CD4-positive, CD25-positive, alpha-beta regulatory T cell (primary cell): ENCODE data around the gene ANKRD63. TPM values are rescaled to one million over a fixed set of nuclear protein-coding genes. Genes with fewer than 3 reads are reported as not detected.

Source experiments
- polyA plus RNA-seq, 4 donors: library from polyadenylated mRNA; unstranded; fragments of 300-500 nt; fragmentation: Illumina TruSeq; gene quantifications; one replicate each; pipeline ENCODE4 v1.2.3, GENCODE V29; 2021
- total RNA-seq: library from RNA; stranded (reverse); gene quantifications from one replicate; pipeline ENCODE4 v1.2.3, GENCODE V29; 2022

Gene ANKRD63
- total and polyA plus RNA-seq, 5 donors from 2014 or later, result 0.35 TPM; not detected in 4

Other genes with a start within 250 kb of the ANKRD63 start
- 128 TPM for gene SRP14, start 243.9 kb downstream of the ANKRD63 start, total RNA-seq
- 100 to 1,000 TPM; 800 to 928 (median 868) TPM for gene SRP14, start 243.9 kb downstream of the ANKRD63 start, polyA plus RNA-seq
- gene BMF, start 174.2 kb downstream of the ANKRD63 start, total RNA-seq, result 8.2 TPM
- gene BMF, start 174.2 kb downstream of the ANKRD63 start, polyA plus RNA-seq, result 1 to 10 TPM in 2 of 4 donors, under 1 TPM in 2; 0.86 to 1.5 (median 1.2) TPM
- 4.8 TPM for gene BUB1B, start 122.0 kb downstream of the ANKRD63 start, total RNA-seq
- gene BUB1B, start 122.0 kb downstream of the ANKRD63 start, polyA plus RNA-seq, result 1 to 10 TPM in 1 of 4 donors, under 1 TPM in 2, not detected in 1; 0.37 to 2.2 (median 0.86) TPM
- gene PAK6, start 44.0 kb downstream of the ANKRD63 start, total RNA-seq, result not detected
- not detected for gene PAK6, start 44.0 kb downstream of the ANKRD63 start, polyA plus RNA-seq
- gene PLCB2, start 24.9 kb upstream of the ANKRD63 start, total RNA-seq, result 305 TPM
- 10 to 100 TPM; 17.3 to 24.6 (median 19.8) TPM for gene PLCB2, start 24.9 kb upstream of the ANKRD63 start, polyA plus RNA-seq
- 10.0 TPM for gene INAFM2, start 40.6 kb upstream of the ANKRD63 start, total RNA-seq
- 1 to 10 TPM in 3 of 4 donors, under 1 TPM in 1; 0.67 to 2.2 (median 1.7) TPM for gene INAFM2, start 40.6 kb upstream of the ANKRD63 start, polyA plus RNA-seq
- 3.7 TPM for gene CCDC9B, start 57.9 kb upstream of the ANKRD63 start, total RNA-seq
- under 1 TPM in 1 of 4 donors, not detected in 3; 0.10 TPM for gene CCDC9B, start 57.9 kb upstream of the ANKRD63 start, polyA plus RNA-seq
- not detected for gene PHGR1, start 68.0 kb upstream of the ANKRD63 start, total RNA-seq
- gene PHGR1, start 68.0 kb upstream of the ANKRD63 start, polyA plus RNA-seq, result not detected
- 0.22 TPM for gene DISP2, start 75.2 kb upstream of the ANKRD63 start, total RNA-seq
- under 1 TPM; 0.10 to 0.54 (median 0.21) TPM for gene DISP2, start 75.2 kb upstream of the ANKRD63 start, polyA plus RNA-seq
- 10.5 TPM for gene KNSTRN, start 99.7 kb upstream of the ANKRD63 start, total RNA-seq
- gene KNSTRN, start 99.7 kb upstream of the ANKRD63 start, polyA plus RNA-seq, result 1 to 10 TPM; 3.3 to 6.1 (median 4.4) TPM
- gene IVD, start 122.7 kb upstream of the ANKRD63 start, total RNA-seq, result 40.2 TPM
- 10 to 100 TPM; 25.0 to 36.3 (median 32.4) TPM for gene IVD, start 122.7 kb upstream of the ANKRD63 start, polyA plus RNA-seq
- 32.9 TPM for gene BAHD1, start 157.9 kb upstream of the ANKRD63 start, total RNA-seq
- gene BAHD1, start 157.9 kb upstream of the ANKRD63 start, polyA plus RNA-seq, result 1 to 10 TPM; 1.3 to 1.6 (median 1.5) TPM
- 6.3 TPM for gene CHST14, start 187.9 kb upstream of the ANKRD63 start, total RNA-seq
- gene CHST14, start 187.9 kb upstream of the ANKRD63 start, polyA plus RNA-seq, result 1 to 10 TPM; 1.1 to 2.0 (median 1.4) TPM